PC-3 (cell line): ENCODE measurements around the gene NPEPPS. TPM values are rescaled to one million over a fixed set of nuclear protein-coding genes. Genes with fewer than 3 reads are reported as not detected.
"Not testable (repeated sequence)": the region's sequence is repeated elsewhere in the genome, so short reads cannot be mapped to it uniquely, and the experiment has no call there.

Experiments used
- ATAC-seq: fragments of 200-7000 bp; cut with Tn5 transposase; 2 replicates; pipeline ENCODE4 v1.9.1; 2020; ENCODE audit warnings: mild to moderate bottlenecking, moderate library complexity
- BruUV-seq: library from RNA; stranded (reverse); fragments of 400-500 nt; replicated peaks from 2 replicates; lab custom pipeline; 2021; lab: Mats Ljungman, UMichigan
- CTCF ChIA-PET: fragments of 300-600 bp; sonication (Branson Sonifier 250); formaldehyde crosslinking; loops from one replicate; lab custom pipeline; 2022; ENCODE audit warnings: antibody characterized with exemption; lab: Charles Lee
- POLR2A ChIA-PET: fragments of 300-600 bp; sonication (Branson Sonifier 250); formaldehyde crosslinking; loops from one replicate; lab custom pipeline; 2022; ENCODE audit warnings: antibody characterized with exemption; ENCODE audit not compliant: unreplicated experiment; lab: Charles Lee
- DNase-seq: peaks from one replicate; pipeline ENCODE4 v3.0.0-alpha.2; 2015
- H2AFZ ChIP-seq: fragments of 300-600 bp; sonication (generic); 2 replicates; pipeline ENCODE4 v1.6.0; 2016; ENCODE audit warnings: antibody characterized with exemption, low read length
- H3F3A ChIP-seq: fragments of 300-600 bp; sonication (generic); one replicate; pipeline ENCODE4 v1.6.0; 2017; ENCODE audit warnings: antibody characterized with exemption, low read length, control low read depth, mild to moderate bottlenecking; ENCODE audit not compliant: unreplicated experiment
- H3K27ac ChIP-seq: fragments of 300-600 bp; sonication (generic); 2 replicates; pipeline ENCODE4 v1.5.1; 2016; ENCODE audit warnings: mild to moderate bottlenecking, low read length
- H3K27me3 ChIP-seq: fragments of 300-600 bp; sonication (generic); 2 replicates; pipeline ENCODE4 v1.6.1; 2016; ENCODE audit warnings: low read length, mixed read lengths
- H3K36me3 ChIP-seq: fragments of 300-600 bp; sonication (generic); 2 replicates; pipeline ENCODE4 v1.6.1; 2016; ENCODE audit warnings: low read depth, mixed run types, low read length, mixed read lengths
- H3K4me1 ChIP-seq: fragments of 300-600 bp; sonication (generic); 2 replicates; pipeline ENCODE4 v1.5.1; 2016; ENCODE audit warnings: low read length; ENCODE audit not compliant: insufficient read depth
- H3K4me2 ChIP-seq: fragments of 300-600 bp; sonication (generic); 2 replicates; pipeline ENCODE4 v1.6.0; 2016; ENCODE audit warnings: low read length
- H3K4me3 ChIP-seq: fragments of 300-600 bp; sonication (generic); 2 replicates; pipeline ENCODE4 v1.5.1; 2016; ENCODE audit warnings: mild to moderate bottlenecking, low read length, mixed read lengths
- H3K79me2 ChIP-seq: fragments of 300-600 bp; sonication (generic); 2 replicates; pipeline ENCODE4 v1.6.1; 2017; ENCODE audit warnings: low read length, mixed read lengths
- H3K9ac ChIP-seq: fragments of 300-600 bp; sonication (generic); 2 replicates; pipeline ENCODE4 v1.6.0; 2016; ENCODE audit warnings: mild to moderate bottlenecking, low read length
- H3K9me2 ChIP-seq: fragments of 300-600 bp; sonication (generic); replicated peaks from 2 replicates; pipeline ENCODE4 v1.6.1; 2016; ENCODE audit warnings: mixed run types, low read length, mixed read lengths
- H3K9me3 ChIP-seq: fragments of 300-600 bp; sonication (generic); 2 replicates; pipeline ENCODE4 v1.6.1; 2016; ENCODE audit warnings: low read length, mixed read lengths
- H4K20me1 ChIP-seq: fragments of 300-600 bp; sonication (generic); 2 replicates; pipeline ENCODE4 v1.6.1; 2016; ENCODE audit warnings: low read length, mixed read lengths
- intact Hi-C: fragments of 100-400 bp; cut with micrococcal nuclease; formaldehyde crosslinking; loops from 2 replicates; pipeline ENCODE4 v1.9.0; 2023
- total RNA-seq: library from RNA; depleted of rRNA; stranded (reverse); fragments of >200 nt; gene quantifications from 2 replicates; pipeline ENCODE4 v1.2.3, GENCODE V29; 2014
- TF ChIP-seq, protein P1 (sequence below): fragments of 300-600 bp; sonication (generic); conservative IDR thresholded peaks from 2 replicates; pipeline ENCODE4 v1.5.1; 2017; ENCODE audit warnings: antibody characterized with exemption, low read depth, mild to moderate bottlenecking, low read length

The NPEPPS gene
- total RNA-seq, 1 experiment from 2014 or later: 112 TPM

DNA sequence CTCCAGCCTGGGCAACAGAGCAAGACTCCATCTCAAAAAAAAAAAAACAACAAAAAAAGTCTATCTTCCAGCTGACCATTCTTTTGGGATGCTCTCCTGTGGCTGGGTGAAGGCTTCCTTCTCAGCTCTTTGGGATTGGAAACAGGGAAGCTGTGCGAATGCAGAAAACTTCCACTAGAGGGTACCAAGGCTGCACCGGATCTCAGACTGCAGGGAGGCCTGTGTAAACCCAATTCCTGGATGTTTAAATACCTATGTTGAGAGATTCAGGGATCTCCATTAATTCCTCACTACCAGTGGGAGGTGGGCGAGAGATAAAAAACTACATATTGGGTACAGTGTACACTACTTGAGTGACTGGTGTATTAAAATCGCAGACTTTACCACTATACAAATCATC is 30.3 kb upstream of the NPEPPS start:
- POLR2A ChIA-PET, H3K27me3 ChIP-seq, H3K9me3 ChIP-seq, H3K4me2 ChIP-seq, H3F3A ChIP-seq, H4K20me1 ChIP-seq, BruUV-seq, H3K36me3 ChIP-seq, H3K79me2 ChIP-seq, H3K4me3 ChIP-seq, H3K9me2 ChIP-seq, H2AFZ ChIP-seq: not testable (repeated sequence)
- CTCF ChIA-PET: interaction anchor here (0.6 to 0.8 kb wide), 7 partner anchors 31 to 1216 kb away, joined by 3 to 5 read pairs (median 4); no protein-coding TSS in a partner anchor
- Histone ChIP-seq H3K4me1 (peaks cover 38% of the 10 kb centered on the region), H3K27ac (peak overlapping the region; percentile 25; the same call in 1 of the 2 replicates), H3K9ac (peak overlapping the region; percentile 28; the same call in 1 of the 2 replicates)
- intact Hi-C loops: loop anchor here (1.0 kb wide), 1 partner anchor 115 kb away; no protein-coding TSS in a partner anchor
- DNase-seq (peak; percentile 77), ATAC-seq (peak; percentile 25)
- TF ChIP-seq, protein P1, sequence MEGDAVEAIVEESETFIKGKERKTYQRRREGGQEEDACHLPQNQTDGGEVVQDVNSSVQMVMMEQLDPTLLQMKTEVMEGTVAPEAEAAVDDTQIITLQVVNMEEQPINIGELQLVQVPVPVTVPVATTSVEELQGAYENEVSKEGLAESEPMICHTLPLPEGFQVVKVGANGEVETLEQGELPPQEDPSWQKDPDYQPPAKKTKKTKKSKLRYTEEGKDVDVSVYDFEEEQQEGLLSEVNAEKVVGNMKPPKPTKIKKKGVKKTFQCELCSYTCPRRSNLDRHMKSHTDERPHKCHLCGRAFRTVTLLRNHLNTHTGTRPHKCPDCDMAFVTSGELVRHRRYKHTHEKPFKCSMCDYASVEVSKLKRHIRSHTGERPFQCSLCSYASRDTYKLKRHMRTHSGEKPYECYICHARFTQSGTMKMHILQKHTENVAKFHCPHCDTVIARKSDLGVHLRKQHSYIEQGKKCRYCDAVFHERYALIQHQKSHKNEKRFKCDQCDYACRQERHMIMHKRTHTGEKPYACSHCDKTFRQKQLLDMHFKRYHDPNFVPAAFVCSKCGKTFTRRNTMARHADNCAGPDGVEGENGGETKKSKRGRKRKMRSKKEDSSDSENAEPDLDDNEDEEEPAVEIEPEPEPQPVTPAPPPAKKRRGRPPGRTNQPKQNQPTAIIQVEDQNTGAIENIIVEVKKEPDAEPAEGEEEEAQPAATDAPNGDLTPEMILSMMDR: peak; percentile 60

DNA sequence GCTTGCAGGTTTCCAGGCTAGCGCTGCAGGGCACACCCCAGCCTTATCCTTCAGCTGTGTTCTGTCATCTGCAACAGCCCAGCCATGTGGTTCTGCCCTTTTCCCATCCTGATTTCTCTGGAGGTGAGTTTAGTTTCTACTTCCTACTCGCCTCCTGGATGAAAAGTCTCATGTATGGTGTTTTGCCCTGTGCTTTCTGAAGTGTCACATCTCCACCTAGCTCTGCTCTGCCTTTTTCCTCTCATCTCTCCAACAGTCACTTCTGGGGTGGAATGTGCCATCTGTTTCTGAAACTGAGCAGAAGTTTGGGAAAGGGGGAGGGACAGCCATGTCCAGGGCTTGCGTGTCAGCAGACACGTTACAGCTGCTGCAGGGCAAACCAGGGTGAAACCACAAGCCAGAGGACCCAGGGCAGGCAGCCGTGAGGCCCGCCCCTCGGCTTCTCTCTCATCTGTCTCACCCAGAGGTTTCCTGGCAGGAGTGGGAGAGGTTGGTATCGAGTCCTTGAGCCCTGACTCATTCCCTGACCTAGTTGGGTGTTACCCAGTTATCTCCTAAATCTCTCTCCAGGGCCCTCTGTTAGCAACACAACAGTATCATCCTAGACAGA is 28.7 kb upstream of the NPEPPS start:
- H3K27me3 ChIP-seq, CTCF ChIA-PET, H3K79me2 ChIP-seq, H3K9me3 ChIP-seq, intact Hi-C loops, H3K9me2 ChIP-seq, H3K36me3 ChIP-seq, H3F3A ChIP-seq, BruUV-seq, H4K20me1 ChIP-seq: not testable (repeated sequence)
- H3K27ac ChIP-seq: peak overlapping the region; percentile 95
- H2AFZ ChIP-seq: peak overlapping the region; percentile 66
- H3K4me2 ChIP-seq: peak overlapping the region; percentile 65
- H3K4me1 ChIP-seq: peaks cover 38% of the 10 kb centered on the region
- peak overlapping the region; percentile 82 for H3K9ac ChIP-seq
- H3K4me3 ChIP-seq: peak overlapping the region; percentile 53; the same call in 1 of the 2 replicates
- peak; percentile 62 for DNase-seq
- peak; percentile 91 for ATAC-seq
- POLR2A ChIA-PET: interaction anchor here (0.6 kb wide), 1 partner anchor 44 kb away, joined by 3 read pairs; no protein-coding TSS in a partner anchor

DNA sequence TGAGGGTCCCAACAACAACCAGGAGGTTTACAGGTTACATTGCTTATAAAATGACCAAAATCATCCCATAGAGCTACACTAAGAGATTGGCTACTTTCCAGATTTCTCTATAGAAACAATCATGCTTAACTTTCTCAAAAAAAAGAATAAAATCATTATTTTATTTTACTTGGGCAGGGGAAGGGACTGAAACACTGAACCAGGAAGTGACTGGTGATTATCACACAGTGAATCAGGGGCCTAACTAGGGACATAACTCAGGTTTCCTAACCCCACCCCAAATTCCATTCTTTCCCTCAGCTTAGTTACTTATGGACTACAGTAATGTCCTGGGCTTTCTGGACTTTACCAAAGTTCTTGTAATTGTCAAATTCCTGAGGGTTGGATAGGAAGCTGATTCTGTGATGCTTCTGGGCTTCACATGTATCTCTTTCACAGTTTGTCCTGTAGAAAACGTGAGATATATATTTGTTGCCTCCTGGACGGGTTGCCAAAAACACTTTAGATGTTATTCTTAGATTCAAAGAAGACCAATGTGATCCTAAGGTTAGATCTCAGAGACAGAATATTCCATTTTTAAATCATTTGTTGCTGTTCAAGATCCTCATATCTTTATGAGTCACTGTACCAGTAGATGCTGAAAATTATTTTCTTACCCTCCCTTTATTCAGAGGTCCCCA is 28.0 kb upstream of the NPEPPS start:
- DNase-seq: peak; percentile 83
- CTCF ChIA-PET, H3K27me3 ChIP-seq, H3F3A ChIP-seq, H3K9me2 ChIP-seq, H2AFZ ChIP-seq, intact Hi-C loops, POLR2A ChIA-PET, H4K20me1 ChIP-seq, H3K79me2 ChIP-seq, H3K36me3 ChIP-seq, H3K9me3 ChIP-seq: not testable (repeated sequence)
- TSS peak; percentile 92 for BruUV-seq
- Histone ChIP-seq H3K4me2 (peak overlapping the region; percentile 64), H3K27ac (peak overlapping the region; percentile 95), H3K4me3 (peak overlapping the region; percentile 53; the same call in 1 of the 2 replicates), H3K9ac (peak overlapping the region; percentile 82), H3K4me1 (peaks cover 38% of the 10 kb centered on the region)
- peak; percentile 81 for ATAC-seq

DNA sequence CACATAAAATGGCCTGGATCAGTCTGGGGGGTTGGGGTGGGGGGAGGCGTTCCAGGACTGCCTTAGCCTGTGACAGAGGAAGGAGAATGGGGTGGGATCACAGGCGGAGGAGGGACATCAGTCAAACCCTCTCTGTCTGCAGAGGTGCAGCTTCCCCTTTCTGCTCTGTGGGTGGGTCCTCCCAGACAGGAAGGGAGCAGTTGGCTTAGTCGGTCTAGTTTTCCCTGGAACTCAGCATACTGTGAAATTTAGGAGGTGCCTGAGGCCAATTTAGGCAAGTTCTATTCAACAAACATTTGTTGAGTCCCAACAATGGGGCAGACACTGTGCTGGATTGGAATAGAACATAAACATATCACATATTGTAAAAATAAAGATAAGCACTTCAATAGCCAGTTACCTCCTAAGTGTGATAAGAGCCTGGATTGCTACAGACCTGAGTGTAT is 19.2 kb upstream of the NPEPPS start:
- CTCF ChIA-PET, H3K79me2 ChIP-seq, H4K20me1 ChIP-seq, H3K36me3 ChIP-seq, H3K9me2 ChIP-seq, H3F3A ChIP-seq, H3K27me3 ChIP-seq, intact Hi-C loops, H3K9me3 ChIP-seq, POLR2A ChIA-PET: not testable (repeated sequence)
- Histone ChIP-seq H3K4me1 (peaks cover 26% of the 10 kb centered on the region), H3K27ac (peak overlapping the region; percentile 86), H3K4me3 (peak overlapping the region; percentile 10; the same call in 1 of the 2 replicates), H2AFZ (peak overlapping the region; percentile 0; the same call in 1 of the 2 replicates), H3K4me2 (peak overlapping the region; percentile 51), H3K9ac (peak overlapping the region; percentile 52)
- ATAC-seq: peak; percentile 74
- peak; percentile 67 for DNase-seq
- BruUV-seq: TSS peak; percentile 99

DNA sequence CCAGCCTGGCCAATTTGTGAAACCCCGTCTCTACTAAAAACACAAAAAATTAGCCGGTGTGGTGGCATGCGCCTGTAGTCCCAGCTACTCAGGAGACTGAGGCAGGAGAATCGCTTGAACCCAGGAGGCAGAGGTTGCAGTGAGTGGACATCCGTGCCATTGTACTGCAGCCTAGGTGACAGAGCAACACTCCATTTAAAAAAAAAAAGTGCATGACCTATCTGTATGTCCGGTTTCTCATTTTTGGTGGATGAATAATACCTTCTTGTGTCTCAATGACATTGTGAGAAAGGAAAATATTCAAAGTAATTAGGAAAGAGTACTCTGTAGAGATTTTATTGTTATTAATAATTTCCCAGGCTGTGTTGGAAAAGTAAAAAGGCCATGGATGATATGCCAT is 17.6 kb upstream of the NPEPPS start:
- POLR2A ChIA-PET, H2AFZ ChIP-seq, H4K20me1 ChIP-seq, ATAC-seq, H3K9me2 ChIP-seq, H3K36me3 ChIP-seq, BruUV-seq, intact Hi-C loops, H3F3A ChIP-seq, H3K4me3 ChIP-seq, H3K27me3 ChIP-seq, H3K79me2 ChIP-seq, H3K9me3 ChIP-seq, CTCF ChIA-PET: not testable (repeated sequence)
- Histone ChIP-seq H3K4me1 (peaks cover 26% of the 10 kb centered on the region), H3K27ac (peak overlapping the region; percentile 81), H3K9ac (peak overlapping the region; percentile 44), H3K4me2 (peak overlapping the region; percentile 12)
- DNase-seq: peak; percentile 69

DNA sequence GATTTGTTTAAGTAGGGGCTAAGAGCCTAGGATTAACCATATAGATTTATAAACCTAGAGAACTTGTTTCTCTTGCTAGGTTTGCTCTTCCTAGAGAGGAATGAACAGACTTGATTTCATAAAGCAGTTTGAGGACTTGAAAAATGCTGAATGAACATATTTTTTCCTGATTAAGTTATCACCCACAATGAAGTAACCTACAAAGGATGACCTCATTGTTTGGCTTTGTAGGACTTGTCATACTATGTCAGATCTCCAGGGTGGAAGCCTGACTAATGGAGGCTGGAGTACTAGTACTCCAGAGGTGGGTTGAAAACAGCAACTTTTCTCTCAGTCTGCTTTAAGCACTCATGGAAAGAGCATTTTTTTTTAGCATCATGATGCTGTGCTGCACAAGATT is 12.0 kb upstream of the NPEPPS start:
- H3F3A ChIP-seq: not testable (repeated sequence)

More for the DNA sequence above, 12.0 kb upstream of the NPEPPS start:
- H3K9ac ChIP-seq, H3K4me2 ChIP-seq, BruUV-seq, H3K27me3 ChIP-seq, H3K4me3 ChIP-seq, intact Hi-C loops, H3K36me3 ChIP-seq, H3K9me3 ChIP-seq, H4K20me1 ChIP-seq, H3K27ac ChIP-seq, CTCF ChIA-PET, H2AFZ ChIP-seq, H3K9me2 ChIP-seq, POLR2A ChIA-PET, H3K79me2 ChIP-seq: not testable (repeated sequence)
- H3K4me1 ChIP-seq: peaks cover 10% of the 10 kb centered on the region
- ATAC-seq (peak; percentile 85), DNase-seq (peak; percentile 9)
